PC-9 (cell line): Measurements from ENCODE around the gene HOXD10.

Experiments used
- EZH2 ChIP-seq: fragments of 200-600 bp; sonication (generic); IDR thresholded peaks from 2 replicates; pipeline ENCODE4 v1.8.0; 2017; ENCODE audit warnings: antibody characterized with exemption, low read depth
- TF ChIP-seq, protein P1 (sequence below): fragments of 200-600 bp; sonication (generic); conservative IDR thresholded peaks from 2 replicates; pipeline ENCODE4 v1.6.1; 2017; ENCODE audit warnings: mixed run types, antibody characterized with exemption, mild to moderate bottlenecking, moderate library complexity

DNA sequence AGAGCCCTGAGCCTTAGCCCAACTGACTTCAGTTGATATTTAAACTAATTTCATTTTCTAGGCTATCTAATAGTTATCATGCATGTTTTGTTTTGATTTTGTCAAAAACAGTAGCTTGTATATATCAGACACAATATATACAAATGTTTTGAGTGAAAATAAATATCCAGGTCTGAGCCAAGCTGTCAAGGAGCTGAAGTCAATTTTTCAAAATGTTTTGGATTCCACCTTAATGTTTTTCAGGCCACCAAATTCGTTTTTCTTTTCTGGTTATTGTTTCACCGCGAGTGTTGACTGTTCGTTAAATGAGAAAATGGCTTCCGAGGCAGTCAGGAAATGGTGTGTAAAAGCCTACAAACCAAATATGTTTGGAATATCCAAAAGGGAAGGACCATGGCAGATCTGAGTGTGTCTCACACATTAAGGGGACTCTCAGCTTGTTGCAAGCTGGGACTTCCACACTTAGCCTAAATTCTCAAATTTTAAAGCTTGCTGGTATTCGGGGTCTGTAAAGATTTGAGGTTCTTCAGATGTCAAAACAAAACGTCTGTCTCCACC is 14.2 kb upstream of the HOXD10 start:
- TF ChIP-seq, protein P1, sequence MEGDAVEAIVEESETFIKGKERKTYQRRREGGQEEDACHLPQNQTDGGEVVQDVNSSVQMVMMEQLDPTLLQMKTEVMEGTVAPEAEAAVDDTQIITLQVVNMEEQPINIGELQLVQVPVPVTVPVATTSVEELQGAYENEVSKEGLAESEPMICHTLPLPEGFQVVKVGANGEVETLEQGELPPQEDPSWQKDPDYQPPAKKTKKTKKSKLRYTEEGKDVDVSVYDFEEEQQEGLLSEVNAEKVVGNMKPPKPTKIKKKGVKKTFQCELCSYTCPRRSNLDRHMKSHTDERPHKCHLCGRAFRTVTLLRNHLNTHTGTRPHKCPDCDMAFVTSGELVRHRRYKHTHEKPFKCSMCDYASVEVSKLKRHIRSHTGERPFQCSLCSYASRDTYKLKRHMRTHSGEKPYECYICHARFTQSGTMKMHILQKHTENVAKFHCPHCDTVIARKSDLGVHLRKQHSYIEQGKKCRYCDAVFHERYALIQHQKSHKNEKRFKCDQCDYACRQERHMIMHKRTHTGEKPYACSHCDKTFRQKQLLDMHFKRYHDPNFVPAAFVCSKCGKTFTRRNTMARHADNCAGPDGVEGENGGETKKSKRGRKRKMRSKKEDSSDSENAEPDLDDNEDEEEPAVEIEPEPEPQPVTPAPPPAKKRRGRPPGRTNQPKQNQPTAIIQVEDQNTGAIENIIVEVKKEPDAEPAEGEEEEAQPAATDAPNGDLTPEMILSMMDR = no peak
- TF ChIP-seq EZH2 = no peak
